Fibroblast of lung (primary cell): ENCODE data around the gene ZNF512. TPM values are rescaled to one million over a fixed set of nuclear protein-coding genes. Genes with fewer than 3 reads are reported as not detected.

Source experiments
- DNase-seq, 2 donors: peaks; one replicate each; pipeline versions ENCODE4 v3.0.0 to v3.0.0-alpha.2; 2010; ENCODE audit warnings: low read depth in 2 of 2
- H2AFZ ChIP-seq: 2 replicates; pipeline ENCODE4 v1.5.1; 2012; ENCODE audit warnings: low read length, control low read depth, inconsistent platforms
- H3K27ac ChIP-seq: 2 replicates; pipeline ENCODE4 v1.5.1; 2011; ENCODE audit warnings: low read length, control low read depth; ENCODE audit not compliant: insufficient read depth
- H3K27me3 ChIP-seq: 2 replicates; pipeline ENCODE4 v1.5.1; 2011; ENCODE audit warnings: mild to moderate bottlenecking, low read length; ENCODE audit not compliant: control insufficient read depth, insufficient read depth
- H3K36me3 ChIP-seq: 2 replicates; pipeline ENCODE4 v1.5.1; 2011; ENCODE audit warnings: low read length; ENCODE audit not compliant: control insufficient read depth, insufficient read depth
- H3K4me1 ChIP-seq: 2 replicates; pipeline ENCODE4 v1.5.1; 2011; ENCODE audit warnings: low read length; ENCODE audit not compliant: control insufficient read depth, insufficient read depth; ENCODE audit errors: extremely low read depth
- H3K4me2 ChIP-seq: 2 replicates; pipeline ENCODE4 v1.5.1; 2011; ENCODE audit warnings: low read length, control low read depth; ENCODE audit not compliant: insufficient read depth; ENCODE audit errors: extremely low read depth
- H3K4me3 ChIP-seq, 4 experiments: fragments of 200-600 bp in 1 of 4; sonication (generic) in 1 of 4; replicated peaks in 1 of 4; 2 replicates each; pipeline ENCODE4 v1.5.1; 2011 to 2016; ENCODE audit warnings: low read length in 4 of 4, low read depth in 3 of 4, mild to moderate bottlenecking in 3 of 4, control low read depth in 2 of 4, inconsistent platforms in 1 of 4, mixed read lengths in 1 of 4; ENCODE audit not compliant: insufficient read depth in 1 of 4; ENCODE audit errors: control extremely low read depth in 1 of 4
- H3K79me2 ChIP-seq: 2 replicates; pipeline ENCODE4 v1.5.1; 2012; ENCODE audit warnings: mild to moderate bottlenecking, low read length, inconsistent platforms; ENCODE audit not compliant: control insufficient read depth, insufficient read depth
- H3K9ac ChIP-seq: 2 replicates; pipeline ENCODE4 v1.5.1; 2011; ENCODE audit warnings: mild to moderate bottlenecking, low read length, control low read depth; ENCODE audit not compliant: insufficient read depth
- H3K9me3 ChIP-seq: 2 replicates; pipeline ENCODE4 v1.5.1; 2012; ENCODE audit warnings: low read depth, low read length; ENCODE audit not compliant: control insufficient read depth, insufficient read depth
- H4K20me1 ChIP-seq: 2 replicates; pipeline ENCODE4 v1.5.1; 2011; ENCODE audit warnings: low read length; ENCODE audit not compliant: control insufficient read depth, insufficient read depth; ENCODE audit errors: extremely low read depth
- CTCF ChIP-seq, 2 donors: IDR thresholded peaks in 1 of 2; conservative IDR thresholded peaks in 1 of 2; 1 replicate in 1 of 2; 2 replicates in 1 of 2; pipeline ENCODE4 v1.5.1; 2011 to 2012; ENCODE audit warnings: low read length in 2 of 2, control low read depth in 1 of 2, inconsistent platforms in 1 of 2, low read depth in 1 of 2, mild to moderate bottlenecking in 1 of 2
- EZH2 ChIP-seq: IDR thresholded peaks from 2 replicates; pipeline ENCODE4 v1.5.1; 2012; ENCODE audit warnings: low read length, control low read depth, mild to moderate bottlenecking; ENCODE audit errors: missing control alignments
- polyA plus RNA-seq, 2 donors: library from polyadenylated mRNA; depleted of rRNA in 1 of 2; stranded (reverse) in 1 of 2; unstranded in 1 of 2; fragments of >200 nt; gene quantifications; 2 replicates each; pipeline ENCODE4 v1.2.1, GENCODE V29; 2011 to 2012; ENCODE audit warnings: missing spikeins in 1 of 2
- total RNA-seq: library from RNA; depleted of rRNA; stranded (reverse); fragments of >200 nt; gene quantifications from 2 replicates; pipeline ENCODE4 v1.2.1, GENCODE V29; 2014

The ZNF512 gene
- total and polyA plus RNA-seq, 2 donors (not counting 1 experiment from before 2014, with no cell fraction given), result 23.6 to 36.6 TPM

DNA sequence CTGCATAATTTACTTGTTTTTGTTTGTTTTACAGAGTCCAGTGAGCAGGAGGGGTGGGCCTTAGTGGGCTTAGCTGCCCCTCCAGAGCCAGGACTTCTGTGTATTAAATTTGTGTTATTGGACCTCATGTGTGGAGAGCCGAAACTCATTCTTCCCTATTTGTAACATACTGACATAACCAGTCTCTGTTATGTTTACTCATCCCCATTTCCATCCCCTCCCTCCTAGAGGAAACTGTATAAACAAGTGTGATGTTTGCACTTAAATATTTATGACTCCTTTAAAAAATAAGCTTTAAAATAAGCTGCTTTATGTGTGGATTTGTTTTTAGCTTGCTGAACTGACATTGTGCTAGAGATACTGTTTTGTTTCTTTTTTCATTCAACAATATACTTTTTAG lies 13.8 kb downstream of the ZNF512 start:
- H4K20me1 ChIP-seq, result no peaks in the 10 kb centered on the region
- no peaks in the 10 kb centered on the region for H3K36me3 ChIP-seq
- H3K4me2 ChIP-seq, result no peak overlapping the region
- H3K9me3 ChIP-seq, result no peaks in the 10 kb centered on the region
- H3K9ac ChIP-seq, result no peak overlapping the region
- no peak for TF ChIP-seq EZH2
- no peak for TF ChIP-seq CTCF (conservative IDR thresholded peaks at IDR 0.05 in 1 of 2, IDR thresholded peaks at IDR 0.05 in 1 of 2; ENCODE audit: low read depth in 1 of 2, low read length in 2 of 2)
- no peak overlapping the region for H3K27ac ChIP-seq
- peaks cover 42% of the 10 kb centered on the region for H3K79me2 ChIP-seq
- no peaks in the 10 kb centered on the region for H3K4me1 ChIP-seq
- no peak overlapping the region for H3K4me3 ChIP-seq
- DNase-seq, result peak in 1 of 2 donors; percentile 15
- no peak overlapping the region for H2AFZ ChIP-seq
- no peaks in the 10 kb centered on the region for H3K27me3 ChIP-seq

- no peaks in the 10 kb centered on the region for H3K27me3 ChIP-seq
- H3K36me3 ChIP-seq, result peaks cover 6% of the 10 kb centered on the region
- no peaks in the 10 kb centered on the region for H3K4me1 ChIP-seq
- no peak overlapping the region for H3K4me2 ChIP-seq
- no peaks in the 10 kb centered on the region for H3K9me3 ChIP-seq
- no peak overlapping the region for H3K9ac ChIP-seq
- H3K4me3 ChIP-seq, result no peak overlapping the region
- peak in 1 of 2 donors; percentile 64 for DNase-seq
- no peak overlapping the region for H2AFZ ChIP-seq
- H4K20me1 ChIP-seq, result no peaks in the 10 kb centered on the region
- H3K79me2 ChIP-seq, result no peaks in the 10 kb centered on the region
- H3K27ac ChIP-seq, result no peak overlapping the region
- TF ChIP-seq EZH2, result no peak
These were observed 23.8 kb downstream of the ZNF512 start for GRCh38 chr2:27606611-27607010.

GRCh38 chr2:27613985-27614384 lies 31.1 kb downstream of the ZNF512 start:
- Histone ChIP-seq H3K79me2 (no peaks in the 10 kb centered on the region), H3K9me3 (no peaks in the 10 kb centered on the region), H4K20me1 (no peaks in the 10 kb centered on the region), H2AFZ (no peak overlapping the region), H3K4me2 (no peak overlapping the region), H3K36me3 (peaks cover 8% of the 10 kb centered on the region), H3K27ac (no peak overlapping the region), H3K27me3 (no peaks in the 10 kb centered on the region), H3K4me3 (no peak overlapping the region), H3K4me1 (no peaks in the 10 kb centered on the region), H3K9ac (no peak overlapping the region)
- DNase-seq, result no peak
- TF ChIP-seq CTCF (conservative IDR thresholded peaks at IDR 0.05 in 1 of 2, IDR thresholded peaks at IDR 0.05 in 1 of 2; ENCODE audit: low read depth in 1 of 2, low read length in 2 of 2) (no peak), EZH2 (no peak)
